Loucy (cell line): ENCODE data around the gene SMARCA1.

Experiments
- H2AFZ ChIP-seq: fragments of 200-600 bp; sonication (generic); 2 replicates; pipeline ENCODE4 v1.6.0; 2016; ENCODE audit warnings: antibody characterized with exemption, mild to moderate bottlenecking, low read length, moderate library complexity
- H3F3A ChIP-seq: fragments of 200-600 bp; 2 replicates; pipeline ENCODE4 v1.6.0; 2016; ENCODE audit warnings: antibody characterized with exemption, low read depth, mild to moderate bottlenecking
- H3K27me3 ChIP-seq: fragments of 200-600 bp; sonication (generic); 2 replicates; pipeline ENCODE4 v1.6.1; 2014; ENCODE audit warnings: low read length, mild to moderate bottlenecking; ENCODE audit not compliant: insufficient read depth, poor library complexity, severe bottlenecking
- H3K36me3 ChIP-seq: fragments of 200-600 bp; sonication (generic); 2 replicates; pipeline ENCODE4 v1.6.1; 2016; ENCODE audit warnings: low read length; ENCODE audit not compliant: insufficient read depth
- H3K4me1 ChIP-seq: fragments of 200-600 bp; sonication (generic); 2 replicates; pipeline ENCODE4 v1.5.1; 2014; ENCODE audit warnings: low read length, mild to moderate bottlenecking; ENCODE audit not compliant: insufficient read depth, poor library complexity, severe bottlenecking
- H3K4me2 ChIP-seq: fragments of 200-600 bp; sonication (generic); 2 replicates; pipeline ENCODE4 v1.6.0; 2014; ENCODE audit warnings: antibody characterized with exemption, low read length, low read depth, mild to moderate bottlenecking; ENCODE audit not compliant: poor library complexity, severe bottlenecking
- H3K4me3 ChIP-seq: fragments of 200-600 bp; sonication (generic); 2 replicates; pipeline ENCODE4 v1.5.1; 2014; ENCODE audit warnings: low read length, mild to moderate bottlenecking, mixed read lengths; ENCODE audit not compliant: poor library complexity, severe bottlenecking
- H3K79me2 ChIP-seq: fragments of 200-600 bp; sonication (generic); 2 replicates; pipeline ENCODE4 v1.6.1; 2014; ENCODE audit warnings: low read length; ENCODE audit not compliant: insufficient read depth
- H3K9ac ChIP-seq: fragments of 200-600 bp; sonication (generic); 2 replicates; pipeline ENCODE4 v1.6.0; 2014; ENCODE audit warnings: mild to moderate bottlenecking, low read depth, low read length, moderate library complexity; ENCODE audit not compliant: poor library complexity, severe bottlenecking
- H3K9me2 ChIP-seq: fragments of 200-600 bp; sonication (generic); replicated peaks from 2 replicates; pipeline ENCODE4 v1.6.1; 2016; ENCODE audit warnings: low read depth, low read length, mixed read lengths
- H3K9me3 ChIP-seq: fragments of 200-600 bp; sonication (generic); 2 replicates; pipeline ENCODE4 v1.6.1; 2014; ENCODE audit warnings: mild to moderate bottlenecking, antibody characterized with exemption, low read length, low read depth; ENCODE audit not compliant: insufficient read depth
- H4K20me1 ChIP-seq: fragments of 200-600 bp; sonication (generic); 2 replicates; pipeline ENCODE4 v1.6.0; 2014; ENCODE audit warnings: antibody characterized with exemption, low read length, mild to moderate bottlenecking; ENCODE audit not compliant: insufficient read depth, poor library complexity, severe bottlenecking
- CTCF ChIP-seq: fragments of 200-600 bp; sonication (generic); conservative IDR thresholded peaks from 2 replicates; pipeline ENCODE4 v1.5.1; 2014; ENCODE audit warnings: mild to moderate bottlenecking, antibody characterized with exemption, low read length
- EZH2phosphoT487 ChIP-seq: fragments of 200-600 bp; IDR thresholded peaks from 2 replicates; pipeline ENCODE4 v1.6.1; 2018; ENCODE audit warnings: antibody characterized with exemption, mild to moderate bottlenecking, moderate library complexity, borderline replicate concordance

The SMARCA1 gene

GRCh38 chrX:129524250-129524850, 1.1 kb upstream of the SMARCA1 start:
- H4K20me1 ChIP-seq, result no peaks in the 10 kb centered on the region
- H3K27me3 ChIP-seq, result no peaks in the 10 kb centered on the region
- H3K36me3 ChIP-seq, result no peaks in the 10 kb centered on the region
- no peak overlapping the region for H2AFZ ChIP-seq
- no peak overlapping the region for H3K9ac ChIP-seq
- H3K4me3 ChIP-seq, result no peak overlapping the region
- H3K9me3 ChIP-seq, result no peaks in the 10 kb centered on the region
- TF ChIP-seq CTCF (no peak), EZH2phosphoT487 (no peak)
- no peaks in the 10 kb centered on the region for H3K9me2 ChIP-seq
- no peaks in the 10 kb centered on the region for H3K79me2 ChIP-seq
- H3K4me2 ChIP-seq, result no peak overlapping the region
- H3F3A ChIP-seq, result no peaks in the 10 kb centered on the region
- peaks cover 8% of the 10 kb centered on the region for H3K4me1 ChIP-seq

- peak overlapping the region; percentile 77 for H3K4me3 ChIP-seq
- peak overlapping the region; percentile 59 for H3K9ac ChIP-seq
- peak overlapping the region; percentile 95 for H2AFZ ChIP-seq
- H3K9me3 ChIP-seq, result no peaks in the 10 kb centered on the region
- no peaks in the 10 kb centered on the region for H3F3A ChIP-seq
- H4K20me1 ChIP-seq, result no peaks in the 10 kb centered on the region
- H3K36me3 ChIP-seq, result no peaks in the 10 kb centered on the region
- peaks cover 8% of the 10 kb centered on the region for H3K4me1 ChIP-seq
- TF ChIP-seq EZH2phosphoT487, result no peak
- no peak for TF ChIP-seq CTCF
- H3K4me2 ChIP-seq, result peak overlapping the region; percentile 71
- H3K27me3 ChIP-seq, result no peaks in the 10 kb centered on the region
- H3K79me2 ChIP-seq, result no peaks in the 10 kb centered on the region
- H3K9me2 ChIP-seq, result no peaks in the 10 kb centered on the region
Measured at GRCh38 chrX:129522184-129523078, 859 bp downstream of the SMARCA1 start.

- no peak overlapping the region for H3K9ac ChIP-seq
- no peaks in the 10 kb centered on the region for H3K27me3 ChIP-seq
- no peaks in the 10 kb centered on the region for H4K20me1 ChIP-seq
- H3K9me3 ChIP-seq, result no peaks in the 10 kb centered on the region
- H2AFZ ChIP-seq, result no peak overlapping the region
- H3K36me3 ChIP-seq, result no peaks in the 10 kb centered on the region
- TF ChIP-seq EZH2phosphoT487 (no peak), CTCF (no peak)
- peaks cover 8% of the 10 kb centered on the region for H3K4me1 ChIP-seq
- H3K4me2 ChIP-seq, result no peak overlapping the region
- H3K79me2 ChIP-seq, result no peaks in the 10 kb centered on the region
- H3F3A ChIP-seq, result no peaks in the 10 kb centered on the region
- no peaks in the 10 kb centered on the region for H3K9me2 ChIP-seq
- H3K4me3 ChIP-seq, result no peak overlapping the region
Measured at GRCh38 chrX:129520151-129520550, 3.1 kb downstream of the SMARCA1 start.
